ENCODE measurements around the gene TICAM1. TPM values are rescaled to one million over a fixed set of nuclear protein-coding genes. Genes with fewer than 3 reads are reported as not detected.

Gene TICAM1
- total and polyA plus RNA-seq, 2 experiments from 2014 or later, result 0.32 to 0.38 TPM

DNA sequence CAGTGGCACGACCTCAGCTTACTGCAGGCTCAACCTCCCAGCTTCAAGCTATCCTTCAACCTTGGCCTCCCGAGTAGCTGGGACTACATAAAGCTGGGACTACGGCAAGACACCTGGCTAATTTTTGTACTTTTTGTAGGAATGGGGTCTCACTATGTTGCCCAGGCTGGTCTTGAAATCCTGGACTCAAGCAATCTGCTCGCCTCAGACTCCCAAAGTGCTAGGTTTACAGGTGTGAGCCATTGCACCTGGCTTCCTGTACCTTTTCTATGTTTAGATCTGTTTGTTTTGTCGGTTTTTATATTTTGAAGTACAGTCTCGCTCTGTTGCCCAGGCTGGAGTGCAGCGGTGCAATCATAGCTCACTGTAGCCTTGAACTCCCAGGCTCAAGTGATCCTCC, 17.5 kb upstream of the TICAM1 start:
- H3K27ac ChIP-seq (ENCODE audit: low read depth), result no peak overlapping the region
- TF ChIP-seq, protein P1, sequence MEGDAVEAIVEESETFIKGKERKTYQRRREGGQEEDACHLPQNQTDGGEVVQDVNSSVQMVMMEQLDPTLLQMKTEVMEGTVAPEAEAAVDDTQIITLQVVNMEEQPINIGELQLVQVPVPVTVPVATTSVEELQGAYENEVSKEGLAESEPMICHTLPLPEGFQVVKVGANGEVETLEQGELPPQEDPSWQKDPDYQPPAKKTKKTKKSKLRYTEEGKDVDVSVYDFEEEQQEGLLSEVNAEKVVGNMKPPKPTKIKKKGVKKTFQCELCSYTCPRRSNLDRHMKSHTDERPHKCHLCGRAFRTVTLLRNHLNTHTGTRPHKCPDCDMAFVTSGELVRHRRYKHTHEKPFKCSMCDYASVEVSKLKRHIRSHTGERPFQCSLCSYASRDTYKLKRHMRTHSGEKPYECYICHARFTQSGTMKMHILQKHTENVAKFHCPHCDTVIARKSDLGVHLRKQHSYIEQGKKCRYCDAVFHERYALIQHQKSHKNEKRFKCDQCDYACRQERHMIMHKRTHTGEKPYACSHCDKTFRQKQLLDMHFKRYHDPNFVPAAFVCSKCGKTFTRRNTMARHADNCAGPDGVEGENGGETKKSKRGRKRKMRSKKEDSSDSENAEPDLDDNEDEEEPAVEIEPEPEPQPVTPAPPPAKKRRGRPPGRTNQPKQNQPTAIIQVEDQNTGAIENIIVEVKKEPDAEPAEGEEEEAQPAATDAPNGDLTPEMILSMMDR (conservative IDR thresholded peaks at IDR 0.05; ENCODE audit: low read depth in 2 of 2), result no peak
- TF ChIP-seq EZH2 (IDR thresholded peaks at IDR 0.05; ENCODE audit: low read depth, unreplicated experiment) (no peak), JUNB (IDR thresholded peaks at IDR 0.05; ENCODE audit: unreplicated experiment) (no peak), ZNF331 (CRISPR knock-in tag; IDR thresholded peaks at IDR 0.05; ENCODE audit: low read depth) (no peak), NANOG (IDR thresholded peaks at IDR 0.05; ENCODE audit: borderline replicate concordance) (no peak), ZNF114 (CRISPR knock-in tag; IDR thresholded peaks at IDR 0.05) (no peak), STAT1 (IDR thresholded peaks at IDR 0.05; ENCODE audit: unreplicated experiment) (no peak), CREB1 (CRISPR knock-in tag; IDR thresholded peaks at IDR 0.05; ENCODE audit: low read depth) (no peak), EZH2phosphoT487 (IDR thresholded peaks at IDR 0.05; ENCODE audit: unreplicated experiment) (no peak), POLR2AphosphoS5 (IDR thresholded peaks at IDR 0.05; ENCODE audit: low read depth) (no peak)
- TF ChIP-seq, protein P2, sequence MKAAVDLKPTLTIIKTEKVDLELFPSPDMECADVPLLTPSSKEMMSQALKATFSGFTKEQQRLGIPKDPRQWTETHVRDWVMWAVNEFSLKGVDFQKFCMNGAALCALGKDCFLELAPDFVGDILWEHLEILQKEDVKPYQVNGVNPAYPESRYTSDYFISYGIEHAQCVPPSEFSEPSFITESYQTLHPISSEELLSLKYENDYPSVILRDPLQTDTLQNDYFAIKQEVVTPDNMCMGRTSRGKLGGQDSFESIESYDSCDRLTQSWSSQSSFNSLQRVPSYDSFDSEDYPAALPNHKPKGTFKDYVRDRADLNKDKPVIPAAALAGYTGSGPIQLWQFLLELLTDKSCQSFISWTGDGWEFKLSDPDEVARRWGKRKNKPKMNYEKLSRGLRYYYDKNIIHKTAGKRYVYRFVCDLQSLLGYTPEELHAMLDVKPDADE (IDR thresholded peaks at IDR 0.05), result no peak
- TF ChIP-seq, protein P3, sequence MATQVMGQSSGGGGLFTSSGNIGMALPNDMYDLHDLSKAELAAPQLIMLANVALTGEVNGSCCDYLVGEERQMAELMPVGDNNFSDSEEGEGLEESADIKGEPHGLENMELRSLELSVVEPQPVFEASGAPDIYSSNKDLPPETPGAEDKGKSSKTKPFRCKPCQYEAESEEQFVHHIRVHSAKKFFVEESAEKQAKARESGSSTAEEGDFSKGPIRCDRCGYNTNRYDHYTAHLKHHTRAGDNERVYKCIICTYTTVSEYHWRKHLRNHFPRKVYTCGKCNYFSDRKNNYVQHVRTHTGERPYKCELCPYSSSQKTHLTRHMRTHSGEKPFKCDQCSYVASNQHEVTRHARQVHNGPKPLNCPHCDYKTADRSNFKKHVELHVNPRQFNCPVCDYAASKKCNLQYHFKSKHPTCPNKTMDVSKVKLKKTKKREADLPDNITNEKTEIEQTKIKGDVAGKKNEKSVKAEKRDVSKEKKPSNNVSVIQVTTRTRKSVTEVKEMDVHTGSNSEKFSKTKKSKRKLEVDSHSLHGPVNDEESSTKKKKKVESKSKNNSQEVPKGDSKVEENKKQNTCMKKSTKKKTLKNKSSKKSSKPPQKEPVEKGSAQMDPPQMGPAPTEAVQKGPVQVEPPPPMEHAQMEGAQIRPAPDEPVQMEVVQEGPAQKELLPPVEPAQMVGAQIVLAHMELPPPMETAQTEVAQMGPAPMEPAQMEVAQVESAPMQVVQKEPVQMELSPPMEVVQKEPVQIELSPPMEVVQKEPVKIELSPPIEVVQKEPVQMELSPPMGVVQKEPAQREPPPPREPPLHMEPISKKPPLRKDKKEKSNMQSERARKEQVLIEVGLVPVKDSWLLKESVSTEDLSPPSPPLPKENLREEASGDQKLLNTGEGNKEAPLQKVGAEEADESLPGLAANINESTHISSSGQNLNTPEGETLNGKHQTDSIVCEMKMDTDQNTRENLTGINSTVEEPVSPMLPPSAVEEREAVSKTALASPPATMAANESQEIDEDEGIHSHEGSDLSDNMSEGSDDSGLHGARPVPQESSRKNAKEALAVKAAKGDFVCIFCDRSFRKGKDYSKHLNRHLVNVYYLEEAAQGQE (IDR thresholded peaks at IDR 0.05; ENCODE audit: unreplicated experiment), result no peak
- TF ChIP-seq, protein P4, sequence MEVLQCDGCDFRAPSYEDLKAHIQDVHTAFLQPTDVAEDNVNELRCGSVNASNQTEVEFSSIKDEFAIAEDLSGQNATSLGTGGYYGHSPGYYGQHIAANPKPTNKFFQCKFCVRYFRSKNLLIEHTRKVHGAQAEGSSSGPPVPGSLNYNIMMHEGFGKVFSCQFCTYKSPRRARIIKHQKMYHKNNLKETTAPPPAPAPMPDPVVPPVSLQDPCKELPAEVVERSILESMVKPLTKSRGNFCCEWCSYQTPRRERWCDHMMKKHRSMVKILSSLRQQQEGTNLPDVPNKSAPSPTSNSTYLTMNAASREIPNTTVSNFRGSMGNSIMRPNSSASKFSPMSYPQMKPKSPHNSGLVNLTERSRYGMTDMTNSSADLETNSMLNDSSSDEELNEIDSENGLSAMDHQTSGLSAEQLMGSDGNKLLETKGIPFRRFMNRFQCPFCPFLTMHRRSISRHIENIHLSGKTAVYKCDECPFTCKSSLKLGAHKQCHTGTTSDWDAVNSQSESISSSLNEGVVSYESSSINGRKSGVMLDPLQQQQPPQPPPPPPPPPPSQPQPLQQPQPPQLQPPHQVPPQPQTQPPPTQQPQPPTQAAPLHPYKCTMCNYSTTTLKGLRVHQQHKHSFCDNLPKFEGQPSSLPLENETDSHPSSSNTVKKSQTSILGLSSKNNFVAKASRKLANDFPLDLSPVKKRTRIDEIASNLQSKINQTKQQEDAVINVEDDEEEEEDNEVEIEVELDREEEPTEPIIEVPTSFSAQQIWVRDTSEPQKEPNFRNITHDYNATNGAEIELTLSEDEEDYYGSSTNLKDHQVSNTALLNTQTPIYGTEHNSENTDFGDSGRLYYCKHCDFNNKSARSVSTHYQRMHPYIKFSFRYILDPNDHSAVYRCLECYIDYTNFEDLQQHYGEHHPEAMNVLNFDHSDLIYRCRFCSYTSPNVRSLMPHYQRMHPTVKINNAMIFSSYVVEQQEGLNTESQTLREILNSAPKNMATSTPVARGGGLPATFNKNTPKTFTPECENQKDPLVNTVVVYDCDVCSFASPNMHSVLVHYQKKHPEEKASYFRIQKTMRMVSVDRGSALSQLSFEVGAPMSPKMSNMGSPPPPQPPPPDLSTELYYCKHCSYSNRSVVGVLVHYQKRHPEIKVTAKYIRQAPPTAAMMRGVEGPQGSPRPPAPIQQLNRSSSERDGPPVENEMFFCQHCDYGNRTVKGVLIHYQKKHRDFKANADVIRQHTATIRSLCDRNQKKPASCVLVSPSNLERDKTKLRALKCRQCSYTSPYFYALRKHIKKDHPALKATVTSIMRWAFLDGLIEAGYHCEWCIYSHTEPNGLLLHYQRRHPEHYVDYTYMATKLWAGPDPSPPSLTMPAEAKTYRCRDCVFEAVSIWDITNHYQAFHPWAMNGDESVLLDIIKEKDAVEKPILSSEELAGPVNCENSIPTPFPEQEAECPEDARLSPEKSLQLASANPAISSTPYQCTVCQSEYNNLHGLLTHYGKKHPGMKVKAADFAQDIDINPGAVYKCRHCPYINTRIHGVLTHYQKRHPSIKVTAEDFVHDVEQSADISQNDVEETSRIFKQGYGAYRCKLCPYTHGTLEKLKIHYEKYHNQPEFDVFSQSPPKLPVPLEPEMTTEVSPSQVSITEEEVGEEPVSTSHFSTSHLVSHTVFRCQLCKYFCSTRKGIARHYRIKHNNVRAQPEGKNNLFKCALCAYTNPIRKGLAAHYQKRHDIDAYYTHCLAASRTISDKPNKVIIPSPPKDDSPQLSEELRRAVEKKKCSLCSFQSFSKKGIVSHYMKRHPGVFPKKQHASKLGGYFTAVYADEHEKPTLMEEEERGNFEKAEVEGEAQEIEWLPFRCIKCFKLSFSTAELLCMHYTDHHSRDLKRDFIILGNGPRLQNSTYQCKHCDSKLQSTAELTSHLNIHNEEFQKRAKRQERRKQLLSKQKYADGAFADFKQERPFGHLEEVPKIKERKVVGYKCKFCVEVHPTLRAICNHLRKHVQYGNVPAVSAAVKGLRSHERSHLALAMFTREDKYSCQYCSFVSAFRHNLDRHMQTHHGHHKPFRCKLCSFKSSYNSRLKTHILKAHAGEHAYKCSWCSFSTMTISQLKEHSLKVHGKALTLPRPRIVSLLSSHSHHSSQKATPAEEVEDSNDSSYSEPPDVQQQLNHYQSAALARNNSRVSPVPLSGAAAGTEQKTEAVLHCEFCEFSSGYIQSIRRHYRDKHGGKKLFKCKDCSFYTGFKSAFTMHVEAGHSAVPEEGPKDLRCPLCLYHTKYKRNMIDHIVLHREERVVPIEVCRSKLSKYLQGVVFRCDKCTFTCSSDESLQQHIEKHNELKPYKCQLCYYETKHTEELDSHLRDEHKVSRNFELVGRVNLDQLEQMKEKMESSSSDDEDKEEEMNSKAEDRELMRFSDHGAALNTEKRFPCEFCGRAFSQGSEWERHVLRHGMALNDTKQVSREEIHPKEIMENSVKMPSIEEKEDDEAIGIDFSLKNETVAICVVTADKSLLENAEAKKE (CRISPR knock-in tag; IDR thresholded peaks at IDR 0.05), result no peak
- no peaks in the 10 kb centered on the region for H3K9me2 ChIP-seq (ENCODE audit: insufficient read depth)
- no peaks in the 10 kb centered on the region for H3K4me1 ChIP-seq (ENCODE audit: insufficient read depth)
- H4K20me1 ChIP-seq (replicated peaks; ENCODE audit: insufficient read depth), result no peaks in the 10 kb centered on the region; the same call in 1 of the 2 replicates
- H3K27me3 ChIP-seq (ENCODE audit: insufficient read depth), result no peaks in the 10 kb centered on the region
- Mint-ChIP-seq H3K4me1 (no peaks in the 10 kb centered on the region), H3K36me3 (ENCODE audit: low read depth) (peaks cover 36% of the 10 kb centered on the region; the same call in 2 of the 3 replicates), H3K27me3 (ENCODE audit: insufficient read depth, low read depth, poor library complexity) (peaks cover 13% of the 10 kb centered on the region), H3K4me3 (no peak overlapping the region), H3K9me3 (no peaks in the 10 kb centered on the region), H3K27ac (no peak overlapping the region)
- DNase-seq (ENCODE audit: low spot score), result no peak
- H3K36me3 ChIP-seq (ENCODE audit: insufficient read depth), result peaks cover 3% of the 10 kb centered on the region; the same call in 1 of the 2 replicates
- H3F3A ChIP-seq (replicated peaks; ENCODE audit: low read depth), result no peaks in the 10 kb centered on the region
- H3K4me3 ChIP-seq, result no peak overlapping the region
- H3K4me2 ChIP-seq, result no peak overlapping the region
- no peak overlapping the region for H2AFZ ChIP-seq
- H3K79me2 ChIP-seq (replicated peaks; ENCODE audit: insufficient read depth), result no peaks in the 10 kb centered on the region
- no peak for ATAC-seq

Data from GM23338 (cell line).